Liver (tissue), 9 donors: ENCODE measurements around the gene DUSP14. TPM values are rescaled to one million over a fixed set of nuclear protein-coding genes. Genes with fewer than 3 reads are reported as not detected.

Experiments
- DNase-seq: peaks from one replicate; pipeline ENCODE4 v3.0.0-alpha.2; 2017; ENCODE audit warnings: low spot score
- H3K27ac ChIP-seq, 2 donors: one replicate each; pipeline ENCODE4 v1.7.0; 2013; ENCODE audit warnings: inconsistent platforms in 2 of 2, low read length in 2 of 2, control low read depth in 1 of 2, low read depth in 1 of 2, mild to moderate bottlenecking in 1 of 2
- H3K27me3 ChIP-seq, 4 donors: one replicate each; pipeline versions ENCODE4 v1.6.1 to v1.7.0; 2013; ENCODE audit warnings: low read length in 3 of 4, inconsistent platforms in 1 of 4, mild to moderate bottlenecking in 1 of 4, moderate library complexity in 1 of 4; ENCODE audit not compliant: control insufficient read depth in 4 of 4, insufficient read depth in 4 of 4
- H3K36me3 ChIP-seq, 4 donors: one replicate each; pipeline versions ENCODE4 v1.6.1 to v1.7.0; 2013; ENCODE audit warnings: low read length in 3 of 4, mild to moderate bottlenecking in 3 of 4, low read depth in 1 of 4, moderate library complexity in 1 of 4; ENCODE audit not compliant: control insufficient read depth in 4 of 4, insufficient read depth in 3 of 4
- H3K4me1 ChIP-seq, 4 donors: one replicate each; pipeline versions ENCODE4 v1.6.1 to v1.7.0; 2013; ENCODE audit warnings: low read length in 3 of 4, mild to moderate bottlenecking in 3 of 4, moderate library complexity in 1 of 4; ENCODE audit not compliant: control insufficient read depth in 4 of 4, insufficient read depth in 4 of 4
- H3K4me3 ChIP-seq, 3 donors: one replicate each; pipeline versions ENCODE4 v1.6.1 to v1.7.0; 2013; ENCODE audit warnings: low read length in 3 of 3, control low read depth in 1 of 3, low read depth in 1 of 3, mild to moderate bottlenecking in 1 of 3
- H3K9ac ChIP-seq, 2 donors: one replicate each; pipeline ENCODE4 v1.7.0; 2013; ENCODE audit warnings: low read length in 2 of 2, mild to moderate bottlenecking in 2 of 2, moderate library complexity in 2 of 2, control low read depth in 1 of 2, low read depth in 1 of 2
- H3K9me3 ChIP-seq, 4 donors: one replicate each; pipeline versions ENCODE4 v1.6.1 to v1.7.0; 2013; ENCODE audit warnings: low read length in 3 of 4; ENCODE audit not compliant: control insufficient read depth in 4 of 4
- ATF3 ChIP-seq: IDR thresholded peaks from 2 replicates; pipeline ENCODE4 v1.6.1; 2016; ENCODE audit warnings: antibody characterized with exemption
- CTCF ChIP-seq: fragments of 150-350 bp; IDR thresholded peaks from 2 replicates; pipeline ENCODE4 v1.5.1; 2017; ENCODE audit warnings: improper control_type of control experiment, low read depth, low read length; ENCODE audit not compliant: missing input control
- FOXA1 ChIP-seq: IDR thresholded peaks from 2 replicates; pipeline ENCODE4 v1.6.1; 2016; ENCODE audit warnings: antibody characterized with exemption
- GABPA ChIP-seq, 2 donors: IDR thresholded peaks in 1 of 2; conservative IDR thresholded peaks in 1 of 2; 2 replicates each; pipeline ENCODE4 v1.6.1; 2016; ENCODE audit warnings: antibody characterized with exemption in 2 of 2, mild to moderate bottlenecking in 1 of 2, moderate library complexity in 1 of 2
- HNF4A ChIP-seq, 2 donors: conservative IDR thresholded peaks; 2 replicates each; pipeline ENCODE4 v1.6.1; 2016; ENCODE audit warnings: antibody characterized with exemption in 2 of 2, mild to moderate bottlenecking in 2 of 2
- HNF4G ChIP-seq: IDR thresholded peaks from 2 replicates; pipeline ENCODE4 v1.6.1; 2016; ENCODE audit warnings: antibody characterized with exemption
- JUND ChIP-seq, 2 donors: IDR thresholded peaks; 2 replicates each; pipeline ENCODE4 v1.6.1; 2016; ENCODE audit warnings: antibody characterized with exemption in 2 of 2
- MAX ChIP-seq: IDR thresholded peaks from 2 replicates; pipeline ENCODE4 v1.6.1; 2016; ENCODE audit warnings: antibody characterized with exemption
- NR2F2 ChIP-seq: IDR thresholded peaks from 2 replicates; pipeline ENCODE4 v1.6.1; 2016; ENCODE audit warnings: antibody characterized with exemption
- RAD21 ChIP-seq, 2 donors: IDR thresholded peaks; 2 replicates each; pipeline ENCODE4 v1.6.1; 2016; ENCODE audit warnings: antibody characterized with exemption in 2 of 2, mild to moderate bottlenecking in 2 of 2
- REST ChIP-seq: IDR thresholded peaks from 2 replicates; pipeline ENCODE4 v1.6.1; 2016; ENCODE audit warnings: antibody characterized with exemption, mild to moderate bottlenecking
- SP1 ChIP-seq: IDR thresholded peaks from 2 replicates; pipeline ENCODE4 v1.6.1; 2018; ENCODE audit warnings: antibody characterized with exemption, mild to moderate bottlenecking
- ZBTB33 ChIP-seq: IDR thresholded peaks from 2 replicates; pipeline ENCODE4 v1.6.1; 2016; ENCODE audit warnings: antibody characterized with exemption
- WGBS: extraction: QIAGEN DNeasy Blood & Tissue Kit; methylation state at CpG from one replicate; pipeline ENCODE4 v1.1.7; 2013; 5-methylcytosine and 5-hydroxymethylcytosine counted together
- polyA plus RNA-seq, 2 donors: library from polyadenylated mRNA; stranded (reverse) in 1 of 2; unstranded in 1 of 2; fragments of 200-250 nt in 1 of 2; fragments of >200 nt in 1 of 2; fragmentation: Nextera tagmentation in 1 of 2; extraction: Ambion mirVana in 1 of 2; gene quantifications; one replicate each; pipeline versions ENCODE4 v1.2.1 to v1.2.3, GENCODE V29; 2013 to 2015
- total RNA-seq, 2 donors: library from RNA; depleted of rRNA; stranded (reverse); fragments of >200 nt; gene quantifications; one replicate each; pipeline ENCODE4 v1.2.3, GENCODE V29; 2014
- donor health status: healthy.
- donor health status: healthy.
- donor health status: healthy.
- donor health status: healthy.
- donor health status: healthy.

The DUSP14 gene
- total and polyA plus RNA-seq, 4 donors: 6.3 to 15.7 (median 13.8) TPM

GRCh38 chr17:37494401-37494831, 4.7 kb downstream of the DUSP14 start:
- Histone ChIP-seq H3K27me3 (no peaks in the 10 kb centered on the region), H3K27ac (no peak overlapping the region), H3K4me3 (no peak overlapping the region), H3K36me3 (no peaks in the 10 kb centered on the region), H3K4me1 (peaks cover 3 to 37% (median 29%) of the 10 kb centered on the region in 4 donors), H3K9me3 (no peaks in the 10 kb centered on the region), H3K9ac (no peak overlapping the region)
- no peak for DNase-seq
- 65% methylated on average over 3 of the region's 3 CpGs for WGBS
- TF ChIP-seq GABPA (IDR thresholded peaks at IDR 0.05 in 1 of 2, conservative IDR thresholded peaks at IDR 0.05 in 1 of 2) (no peak), REST (no peak), HNF4G (no peak), FOXA1 (no peak), ZBTB33 (no peak), HNF4A (conservative IDR thresholded peaks at IDR 0.05) (no peak), SP1 (no peak), RAD21 (IDR thresholded peaks at IDR 0.05) (no peak), ATF3 (no peak), CTCF (no peak), NR2F2 (no peak), MAX (no peak)

- no peak overlapping the region for H3K4me3 ChIP-seq
- H3K36me3 ChIP-seq: no peaks in the 10 kb centered on the region
- no peaks in the 10 kb centered on the region for H3K27me3 ChIP-seq
- no peak for DNase-seq
- TF ChIP-seq REST (no peak), JUND (IDR thresholded peaks at IDR 0.05) (no peak), SP1 (no peak), HNF4G (no peak), GABPA (IDR thresholded peaks at IDR 0.05 in 1 of 2, conservative IDR thresholded peaks at IDR 0.05 in 1 of 2) (no peak)
- no peaks in the 10 kb centered on the region for H3K9me3 ChIP-seq
- H3K9ac ChIP-seq: no peak overlapping the region
- no peak overlapping the region for H3K27ac ChIP-seq
- H3K4me1 ChIP-seq: peaks cover 5 to 38% (median 29%) of the 10 kb centered on the region in 4 donors
- WGBS: 85% methylated on average over 8 of the region's 8 CpGs
Observed at GRCh38 chr17:37494971-37495370, 5.3 kb downstream of the DUSP14 start.
